SK-N-MC (cell line): ENCODE results near the gene PTPN14.

Source experiments
- EZH2 ChIP-seq: fragments of 200-600 bp; sonication (generic); IDR thresholded peaks from one replicate; pipeline ENCODE4 v1.6.1; 2017; ENCODE audit warnings: antibody characterized with exemption
- FOXP2 ChIP-seq: optimal IDR thresholded peaks from 2 replicates; pipeline ENCODE3; 2011; ENCODE audit warnings: mild to moderate bottlenecking, moderate library complexity; ENCODE audit not compliant: insufficient read depth; ENCODE audit errors: extremely low read length, control extremely low read depth
- POLR2AphosphoS5 ChIP-seq: IDR thresholded peaks from 2 replicates; pipeline ENCODE4 v1.6.1; 2012; ENCODE audit warnings: mild to moderate bottlenecking, low read depth, low read length, borderline replicate concordance

- TF ChIP-seq POLR2AphosphoS5: no peak
- TF ChIP-seq EZH2: no peak
- no peak for TF ChIP-seq FOXP2
Measured at GRCh38 chr1:214352838-214353237, 198.6 kb downstream of the PTPN14 start.
